GM12872 (cell line): ENCODE data around the gene MSI1.

Source experiments
- TF ChIP-seq, protein P1 (sequence below): IDR thresholded peaks from 3 replicates; pipeline ENCODE4 v1.5.1; 2011; ENCODE audit warnings: low read depth, mild to moderate bottlenecking, low read length, moderate library complexity; ENCODE audit not compliant: insufficient read depth

The MSI1 gene

DNA sequence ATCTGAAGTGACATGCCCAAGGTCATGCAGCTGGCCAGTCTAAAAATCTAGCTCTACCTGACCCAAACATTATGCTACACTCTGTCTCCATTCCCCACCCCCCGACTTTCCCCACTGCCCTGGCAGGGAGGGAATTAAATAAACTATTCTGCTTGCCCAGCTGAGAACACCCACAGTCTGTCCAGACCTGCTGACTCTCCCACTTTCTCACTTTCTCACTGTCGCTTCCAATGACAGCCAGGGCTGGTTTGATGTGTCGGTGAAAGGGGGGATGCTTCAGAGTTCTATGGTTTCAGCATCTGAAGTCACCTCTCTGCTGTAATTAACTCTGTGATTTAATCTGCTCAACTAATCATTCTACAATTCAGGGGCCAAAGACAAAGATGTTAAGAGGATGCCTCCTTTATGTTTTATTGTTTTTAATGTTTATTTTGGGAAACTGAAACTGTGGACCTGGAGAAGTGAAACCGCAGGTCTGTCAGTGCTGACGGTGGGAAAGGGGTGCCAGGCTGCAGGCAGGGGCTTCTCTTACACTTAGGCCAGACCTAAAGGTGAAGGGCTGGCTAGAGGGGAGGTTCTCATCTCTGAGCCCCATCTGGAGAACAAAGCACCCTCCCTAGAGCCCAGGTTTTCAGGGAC is 8.1 kb upstream of the MSI1 start:
- TF ChIP-seq, protein P1, sequence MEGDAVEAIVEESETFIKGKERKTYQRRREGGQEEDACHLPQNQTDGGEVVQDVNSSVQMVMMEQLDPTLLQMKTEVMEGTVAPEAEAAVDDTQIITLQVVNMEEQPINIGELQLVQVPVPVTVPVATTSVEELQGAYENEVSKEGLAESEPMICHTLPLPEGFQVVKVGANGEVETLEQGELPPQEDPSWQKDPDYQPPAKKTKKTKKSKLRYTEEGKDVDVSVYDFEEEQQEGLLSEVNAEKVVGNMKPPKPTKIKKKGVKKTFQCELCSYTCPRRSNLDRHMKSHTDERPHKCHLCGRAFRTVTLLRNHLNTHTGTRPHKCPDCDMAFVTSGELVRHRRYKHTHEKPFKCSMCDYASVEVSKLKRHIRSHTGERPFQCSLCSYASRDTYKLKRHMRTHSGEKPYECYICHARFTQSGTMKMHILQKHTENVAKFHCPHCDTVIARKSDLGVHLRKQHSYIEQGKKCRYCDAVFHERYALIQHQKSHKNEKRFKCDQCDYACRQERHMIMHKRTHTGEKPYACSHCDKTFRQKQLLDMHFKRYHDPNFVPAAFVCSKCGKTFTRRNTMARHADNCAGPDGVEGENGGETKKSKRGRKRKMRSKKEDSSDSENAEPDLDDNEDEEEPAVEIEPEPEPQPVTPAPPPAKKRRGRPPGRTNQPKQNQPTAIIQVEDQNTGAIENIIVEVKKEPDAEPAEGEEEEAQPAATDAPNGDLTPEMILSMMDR, result no peak

DNA sequence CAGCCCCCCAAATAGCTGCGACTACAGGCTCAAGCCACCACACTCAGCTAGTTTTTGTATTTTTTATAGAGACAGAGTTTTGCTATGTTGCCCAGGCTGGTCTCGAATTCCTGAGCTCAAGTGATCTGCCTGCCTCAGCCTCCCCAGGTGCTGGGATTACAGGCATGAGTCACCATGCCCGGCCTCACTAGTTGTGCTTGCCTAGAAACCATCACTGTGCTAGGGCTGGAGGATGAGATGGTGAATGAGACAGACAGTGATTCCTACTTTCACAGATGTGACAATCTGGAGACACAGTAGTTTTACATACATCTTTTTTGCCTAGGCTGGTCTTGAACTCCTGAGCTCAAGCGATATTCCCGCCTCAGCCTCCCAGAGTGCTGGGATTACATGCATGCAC is 7.5 kb upstream of the MSI1 start:
- TF ChIP-seq, protein P1, result no peak

DNA sequence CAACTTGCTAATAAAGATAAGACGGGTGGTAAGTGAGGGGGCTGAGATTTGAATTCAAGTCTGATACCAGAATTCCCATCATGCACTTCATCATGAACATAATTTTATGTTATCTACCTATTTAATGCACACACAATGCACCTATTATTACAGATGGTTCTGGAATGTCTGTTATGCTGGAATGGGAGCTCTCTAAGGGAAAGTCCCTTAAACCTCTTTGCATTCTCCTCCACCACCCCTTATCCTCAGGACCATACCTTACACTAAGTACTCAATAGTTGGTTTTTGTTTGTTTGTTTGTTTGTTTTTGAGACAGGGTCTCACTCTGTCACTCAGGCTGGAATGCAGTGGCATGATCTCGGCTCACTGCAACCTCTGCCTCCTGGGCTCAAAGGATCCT is 7.0 kb upstream of the MSI1 start:
- TF ChIP-seq, protein P1, result no peak

DNA sequence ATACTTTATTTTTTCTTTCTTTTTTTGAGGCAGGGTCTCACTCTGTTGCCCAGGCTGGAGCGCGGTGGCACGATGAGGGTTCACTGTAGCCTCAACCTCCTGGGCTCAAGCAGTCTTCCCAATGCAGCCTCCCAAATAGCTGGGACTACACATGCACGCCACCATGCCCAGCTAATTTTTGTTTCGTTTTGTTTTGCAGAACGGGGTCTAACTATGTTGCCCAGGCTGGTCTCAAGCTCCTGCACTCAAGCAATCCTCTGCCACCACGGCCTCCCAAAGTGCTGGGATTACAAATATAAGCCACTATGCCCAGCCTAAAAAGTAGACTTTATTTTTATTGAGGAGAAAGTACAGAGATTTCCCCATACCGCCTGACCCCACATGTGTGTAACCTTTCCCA is 4.7 kb upstream of the MSI1 start:
- TF ChIP-seq, protein P1, result no peak

DNA sequence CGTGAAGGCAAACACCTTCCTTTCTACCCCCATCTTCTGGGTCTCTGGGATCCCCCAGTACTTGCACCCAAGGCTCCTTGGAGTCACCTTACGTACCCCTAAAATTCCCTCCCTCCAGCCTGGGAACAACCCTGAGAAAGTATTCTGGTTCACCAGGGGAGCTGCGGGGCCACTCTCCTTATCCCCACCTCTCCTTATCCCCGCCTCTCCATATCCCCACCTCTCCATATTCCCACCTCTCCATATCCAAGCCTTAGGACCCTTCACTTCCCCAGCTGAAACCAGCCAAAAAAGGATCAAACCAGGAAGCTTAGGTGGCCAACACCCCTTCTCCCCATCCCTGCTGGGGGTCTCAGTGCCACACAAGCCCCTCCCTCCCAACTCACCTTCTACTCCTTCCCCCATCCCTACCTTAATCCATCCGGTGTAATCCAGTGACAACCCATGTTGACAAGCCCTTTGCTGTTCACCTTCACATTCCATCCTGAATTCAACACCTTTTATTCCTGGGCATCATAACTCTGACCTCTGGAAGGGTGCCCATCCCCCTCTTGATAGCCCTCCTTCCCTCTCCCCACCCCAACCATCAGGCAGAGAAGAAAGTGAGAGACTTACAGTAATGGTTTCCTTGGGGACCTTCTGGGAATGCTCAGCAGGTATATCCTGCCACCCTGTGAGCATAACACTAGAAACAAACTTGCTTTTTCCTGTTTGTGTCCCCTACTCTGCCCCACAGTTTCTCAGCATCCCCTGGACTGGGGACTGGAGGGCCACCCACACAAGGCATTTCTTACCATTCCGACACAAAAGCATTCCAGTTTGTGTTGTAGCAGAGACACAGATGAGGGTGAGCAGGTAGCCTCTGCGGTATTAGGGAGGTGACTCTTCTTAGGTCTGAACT is 1.6 kb upstream of the MSI1 start:
- TF ChIP-seq, protein P1, result no peak

DNA sequence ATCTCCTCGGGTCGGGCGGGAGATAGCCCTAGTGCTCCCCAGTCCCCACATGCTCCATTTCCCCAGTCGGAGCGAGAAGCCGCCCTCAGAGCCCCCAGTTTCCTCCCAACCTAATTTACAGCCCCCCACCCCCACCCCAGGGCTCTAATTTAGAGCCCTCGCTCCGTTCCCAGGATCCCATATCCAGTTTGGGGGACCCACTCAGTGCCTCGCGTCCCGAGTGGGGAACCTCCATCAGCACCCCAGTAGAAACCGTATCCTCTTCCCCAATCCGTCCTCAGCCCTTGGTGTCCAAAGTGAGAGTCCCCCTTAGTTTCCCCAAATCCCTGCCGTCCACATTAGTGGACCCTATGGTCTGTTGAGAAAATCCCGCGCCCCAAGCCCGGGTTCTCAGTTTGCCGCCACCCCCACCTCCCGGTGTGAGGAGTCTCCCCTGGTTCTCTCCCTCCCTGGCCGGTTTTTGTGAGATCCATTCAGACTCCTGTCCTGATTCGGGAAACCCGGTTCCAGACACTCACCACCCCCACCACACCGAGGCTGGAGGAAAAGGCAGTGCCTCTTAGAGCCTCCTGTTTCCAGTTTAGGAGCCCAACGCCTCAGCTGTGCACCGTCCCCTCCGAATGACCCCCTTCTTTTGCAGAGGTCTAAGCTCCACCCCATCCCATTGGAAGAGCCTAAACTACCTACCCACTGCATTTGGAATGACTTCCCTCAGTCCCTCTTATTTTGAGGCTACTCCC is 809 bp upstream of the MSI1 start:
- TF ChIP-seq, protein P1, result no peak
